MM.1S (cell line): ENCODE data around the gene ARL15.

ENCODE experiments used
- DNase-seq: peaks from one replicate; pipeline ENCODE4 v3.0.0-alpha.2; 2015
- H2AFZ ChIP-seq: fragments of 300-600 bp; sonication (generic); 2 replicates; pipeline ENCODE4 v1.6.0; 2016; ENCODE audit warnings: antibody characterized with exemption, low read length
- H3F3A ChIP-seq: fragments of 300-600 bp; sonication (generic); 2 replicates; pipeline ENCODE4 v1.6.1; 2016; ENCODE audit warnings: mild to moderate bottlenecking, antibody characterized with exemption, low read length, moderate library complexity, mixed read lengths; ENCODE audit not compliant: insufficient read depth
- H3K27ac ChIP-seq: fragments of 300-600 bp; sonication (generic); 2 replicates; pipeline ENCODE4 v1.5.1; 2016; ENCODE audit warnings: mild to moderate bottlenecking, low read length
- H3K27me3 ChIP-seq: fragments of 300-600 bp; sonication (generic); replicated peaks from 2 replicates; pipeline ENCODE4 v1.6.0; 2016; ENCODE audit warnings: low read length; ENCODE audit not compliant: insufficient read depth
- H3K36me3 ChIP-seq: fragments of 300-600 bp; sonication (generic); replicated peaks from 2 replicates; pipeline ENCODE4 v1.6.1; 2016; ENCODE audit warnings: mild to moderate bottlenecking, low read length, mixed read lengths; ENCODE audit not compliant: insufficient read depth
- H3K4me1 ChIP-seq: fragments of 300-600 bp; sonication (generic); 2 replicates; pipeline ENCODE4 v1.6.1; 2016; ENCODE audit warnings: low read length, mixed read lengths
- H3K4me2 ChIP-seq: fragments of 300-600 bp; sonication (generic); 2 replicates; pipeline ENCODE4 v1.6.0; 2016; ENCODE audit warnings: low read depth, low read length
- H3K4me3 ChIP-seq: fragments of 300-600 bp; sonication (generic); 2 replicates; pipeline ENCODE4 v1.5.1; 2016; ENCODE audit warnings: low read length, mixed read lengths
- H3K79me2 ChIP-seq: fragments of 300-600 bp; sonication (generic); 2 replicates; pipeline ENCODE4 v1.6.1; 2016; ENCODE audit warnings: mixed run types, low read length, mixed read lengths
- H3K9ac ChIP-seq: fragments of 300-600 bp; sonication (generic); 2 replicates; pipeline ENCODE4 v1.6.1; 2016; ENCODE audit warnings: low read length, mixed read lengths
- H3K9me2 ChIP-seq: fragments of 300-600 bp; sonication (generic); replicated peaks from 2 replicates; pipeline ENCODE4 v1.6.1; 2016; ENCODE audit warnings: mild to moderate bottlenecking, low read length, mixed read lengths; ENCODE audit not compliant: insufficient read depth
- H3K9me3 ChIP-seq: fragments of 300-600 bp; sonication (generic); replicated peaks from 2 replicates; pipeline ENCODE4 v1.6.1; 2016; ENCODE audit warnings: mild to moderate bottlenecking, low read length, mixed read lengths; ENCODE audit not compliant: insufficient read depth
- H4K20me1 ChIP-seq: fragments of 300-600 bp; sonication (generic); 2 replicates; pipeline ENCODE4 v1.6.1; 2016; ENCODE audit warnings: mild to moderate bottlenecking, low read length, moderate library complexity, mixed read lengths; ENCODE audit not compliant: insufficient read depth
- EZH2 ChIP-seq: fragments of 300-600 bp; sonication (generic); optimal IDR thresholded peaks from 2 replicates; pipeline ENCODE3; 2017; ENCODE audit warnings: low read depth, mild to moderate bottlenecking, antibody characterized with exemption, low read length, mixed read lengths
- EZH2phosphoT487 ChIP-seq: fragments of 300-600 bp; sonication (generic); IDR thresholded peaks from 2 replicates; pipeline ENCODE4 v1.6.1; 2018; ENCODE audit warnings: antibody characterized with exemption, low read length
- TF ChIP-seq, protein P1 (sequence below): fragments of 300-600 bp; sonication (generic); IDR thresholded peaks from 2 replicates; pipeline ENCODE4 v1.5.1; 2016; ENCODE audit warnings: antibody characterized with exemption, low read length, mixed read lengths

The ARL15 gene

GRCh38 chr5:53928641-53929040 is 381.7 kb downstream of the ARL15 start:
- TF ChIP-seq, protein P1, sequence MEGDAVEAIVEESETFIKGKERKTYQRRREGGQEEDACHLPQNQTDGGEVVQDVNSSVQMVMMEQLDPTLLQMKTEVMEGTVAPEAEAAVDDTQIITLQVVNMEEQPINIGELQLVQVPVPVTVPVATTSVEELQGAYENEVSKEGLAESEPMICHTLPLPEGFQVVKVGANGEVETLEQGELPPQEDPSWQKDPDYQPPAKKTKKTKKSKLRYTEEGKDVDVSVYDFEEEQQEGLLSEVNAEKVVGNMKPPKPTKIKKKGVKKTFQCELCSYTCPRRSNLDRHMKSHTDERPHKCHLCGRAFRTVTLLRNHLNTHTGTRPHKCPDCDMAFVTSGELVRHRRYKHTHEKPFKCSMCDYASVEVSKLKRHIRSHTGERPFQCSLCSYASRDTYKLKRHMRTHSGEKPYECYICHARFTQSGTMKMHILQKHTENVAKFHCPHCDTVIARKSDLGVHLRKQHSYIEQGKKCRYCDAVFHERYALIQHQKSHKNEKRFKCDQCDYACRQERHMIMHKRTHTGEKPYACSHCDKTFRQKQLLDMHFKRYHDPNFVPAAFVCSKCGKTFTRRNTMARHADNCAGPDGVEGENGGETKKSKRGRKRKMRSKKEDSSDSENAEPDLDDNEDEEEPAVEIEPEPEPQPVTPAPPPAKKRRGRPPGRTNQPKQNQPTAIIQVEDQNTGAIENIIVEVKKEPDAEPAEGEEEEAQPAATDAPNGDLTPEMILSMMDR: no peak
- TF ChIP-seq EZH2phosphoT487: no peak
- no peak for TF ChIP-seq EZH2
- Histone ChIP-seq H3K9ac (no peak overlapping the region), H3F3A (no peaks in the 10 kb centered on the region), H3K9me2 (no peaks in the 10 kb centered on the region), H3K79me2 (no peaks in the 10 kb centered on the region), H4K20me1 (no peaks in the 10 kb centered on the region), H3K4me1 (no peaks in the 10 kb centered on the region), H3K27me3 (no peaks in the 10 kb centered on the region), H3K36me3 (no peaks in the 10 kb centered on the region), H3K9me3 (no peaks in the 10 kb centered on the region), H3K4me3 (no peak overlapping the region), H3K4me2 (no peak overlapping the region), H2AFZ (no peak overlapping the region), H3K27ac (no peak overlapping the region)
- no peak for DNase-seq

GRCh38 chr5:53927668-53928247 is 382.6 kb downstream of the ARL15 start:
- Histone ChIP-seq H3K4me3 (no peak overlapping the region), H3K36me3 (no peaks in the 10 kb centered on the region), H3F3A (no peaks in the 10 kb centered on the region), H4K20me1 (no peaks in the 10 kb centered on the region), H3K27ac (no peak overlapping the region), H3K79me2 (no peaks in the 10 kb centered on the region), H2AFZ (no peak overlapping the region), H3K4me1 (no peaks in the 10 kb centered on the region), H3K9ac (no peak overlapping the region), H3K27me3 (no peaks in the 10 kb centered on the region), H3K4me2 (no peak overlapping the region), H3K9me2 (no peaks in the 10 kb centered on the region), H3K9me3 (no peaks in the 10 kb centered on the region)
- TF ChIP-seq, protein P1: no peak
- TF ChIP-seq EZH2phosphoT487: no peak
- no peak for TF ChIP-seq EZH2
- no peak for DNase-seq

DNA sequence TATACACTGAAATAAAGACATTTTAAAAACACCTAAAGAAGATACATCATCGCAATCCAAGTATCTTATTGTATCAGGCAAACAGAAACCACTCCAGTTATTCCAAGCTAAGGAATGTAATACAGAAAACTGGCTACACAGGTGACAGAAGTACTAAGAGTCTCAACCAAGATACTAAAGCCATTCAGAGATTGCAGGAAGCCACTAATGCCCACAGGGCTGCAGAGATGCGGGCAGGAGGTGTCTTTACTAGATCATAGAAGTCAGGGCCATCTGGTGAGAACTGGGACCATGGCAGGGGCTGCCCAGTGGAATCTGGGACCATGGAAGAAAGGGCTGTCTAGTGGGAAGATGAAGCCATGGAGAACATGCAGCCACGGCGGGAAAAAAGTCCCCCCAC is 384.3 kb downstream of the ARL15 start:
- no peaks in the 10 kb centered on the region for H3K36me3 ChIP-seq
- H3K9ac ChIP-seq: no peak overlapping the region
- no peak for DNase-seq
- no peaks in the 10 kb centered on the region for H4K20me1 ChIP-seq
- no peak overlapping the region for H3K4me2 ChIP-seq
- no peaks in the 10 kb centered on the region for H3K4me1 ChIP-seq
- no peaks in the 10 kb centered on the region for H3K9me2 ChIP-seq
- H2AFZ ChIP-seq: no peak overlapping the region
- TF ChIP-seq EZH2phosphoT487 (no peak), EZH2 (no peak)
- TF ChIP-seq, protein P1: no peak
- H3F3A ChIP-seq: no peaks in the 10 kb centered on the region
- H3K79me2 ChIP-seq: no peaks in the 10 kb centered on the region
- no peak overlapping the region for H3K27ac ChIP-seq
- H3K9me3 ChIP-seq: no peaks in the 10 kb centered on the region
- H3K4me3 ChIP-seq: no peak overlapping the region
- H3K27me3 ChIP-seq: no peaks in the 10 kb centered on the region
